Activated T-cell treated with anti-CD3 and anti-CD28 coated beads, Interleukin-2, amount 50 U/mL, for 1 hour (primary cell): Measurements from ENCODE around the gene ZNF778.

Experiments used
- DNase-seq: peaks from one replicate; pipeline ENCODE4 v3.0.0-alpha.2; 2020

Gene ZNF778

DNA sequence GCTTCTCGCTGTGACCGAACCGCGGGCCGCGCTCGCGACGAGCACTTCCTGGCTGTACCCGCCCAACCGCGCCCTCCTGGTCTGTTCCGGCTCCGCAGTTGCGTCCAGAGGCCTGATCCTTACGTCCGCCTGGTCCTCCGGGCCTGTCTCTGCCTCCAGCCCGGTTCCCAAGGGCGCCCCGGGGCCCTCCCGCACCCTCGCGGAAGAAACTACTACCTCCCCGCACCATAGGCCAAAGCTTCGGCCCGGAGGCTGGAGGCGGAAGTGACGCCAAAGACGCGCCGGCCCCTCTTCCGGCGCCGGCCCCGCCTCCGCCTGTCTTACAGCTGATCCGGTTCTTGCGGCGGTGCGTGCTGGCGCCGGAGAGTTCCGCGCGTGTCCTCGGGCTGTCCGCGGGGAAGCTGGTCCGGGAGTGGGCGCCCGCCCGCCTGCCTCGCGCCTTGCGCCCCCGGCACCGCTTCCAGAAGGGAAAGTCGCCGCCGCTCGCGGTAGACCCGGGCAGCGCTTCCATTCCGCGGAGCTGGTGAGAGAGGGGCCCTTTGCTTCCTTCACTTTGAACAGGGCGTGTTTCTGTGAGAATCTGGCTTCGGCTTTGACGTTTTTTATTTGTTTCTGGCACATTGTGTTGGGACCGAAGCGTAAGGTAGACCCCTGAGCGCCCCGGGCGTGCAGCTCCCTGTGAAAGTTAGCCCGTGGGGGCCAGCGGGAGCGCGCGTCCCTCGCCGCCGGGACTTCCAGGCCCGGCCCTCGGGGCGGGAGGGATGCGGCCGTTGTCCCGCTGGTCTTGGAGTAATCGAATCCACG, at the start of gene ZNF778:
Gene ZNF778 (plus strand): TSS at position 316 of the 804 bp plus-strand sequence. CDS start 3,425 bp downstream, outside the sequence.
- DNase-seq: peak; percentile 82

DNA sequence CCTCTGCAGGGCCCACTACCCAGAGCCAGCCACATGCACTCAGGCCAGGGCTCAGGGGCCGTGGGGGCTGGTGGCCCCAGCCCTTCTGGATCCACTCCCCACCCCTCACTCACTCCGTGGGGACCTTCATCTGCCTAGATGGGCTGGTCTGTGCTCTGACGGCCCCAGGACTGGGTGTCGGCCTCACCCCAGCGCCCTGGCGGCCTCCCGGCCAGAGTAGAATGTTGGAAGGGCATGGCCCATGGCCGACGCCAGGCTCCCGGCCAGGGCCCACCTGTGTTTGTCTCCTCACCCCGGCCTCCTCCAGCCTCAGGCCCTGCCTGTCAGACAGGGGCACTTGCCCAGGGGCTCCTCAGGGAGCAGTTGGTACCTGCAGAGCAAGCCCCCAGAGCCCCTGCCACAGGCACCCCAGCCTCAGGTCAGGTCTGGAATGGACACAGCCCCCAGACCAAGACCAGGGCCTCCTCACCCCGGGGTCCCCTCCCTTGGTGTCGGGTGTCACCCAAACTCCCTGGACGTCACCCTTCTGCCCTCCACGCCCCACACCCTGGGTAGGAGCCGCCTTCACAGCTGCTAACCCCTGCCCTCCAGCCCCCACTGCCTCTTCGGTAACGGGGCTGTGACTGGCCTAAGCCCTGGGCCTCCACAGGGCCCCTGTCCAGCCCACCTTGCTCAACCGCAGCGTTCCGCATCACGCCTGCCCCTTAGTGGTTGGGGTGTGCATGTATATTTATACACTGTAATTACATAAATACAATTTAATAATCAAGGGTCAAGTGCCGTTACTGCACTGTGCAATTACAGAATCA, 48.9 kb upstream of the ZNF778 start:
- no peak for DNase-seq

GRCh38 chr16:89169778-89170177, 47.7 kb upstream of the ZNF778 start:
- DNase-seq: no peak

- peak; percentile 41 for DNase-seq
These were observed 46.9 kb upstream of the ZNF778 start for GRCh38 chr16:89170346-89171215.

- peak; percentile 96 for DNase-seq
These were observed 46.0 kb upstream of the ZNF778 start, which contains the start of gene CDH15 for GRCh38 chr16:89171216-89172170. CDH15 (plus strand) TSS chr16:89171748; CDS start chr16:89171832, 84 bp downstream.

GRCh38 chr16:89172171-89172527, 45.4 kb upstream of the ZNF778 start:
- DNase-seq: no peak

GRCh38 chr16:89172528-89173173, 44.9 kb upstream of the ZNF778 start:
- no peak for DNase-seq

DNA sequence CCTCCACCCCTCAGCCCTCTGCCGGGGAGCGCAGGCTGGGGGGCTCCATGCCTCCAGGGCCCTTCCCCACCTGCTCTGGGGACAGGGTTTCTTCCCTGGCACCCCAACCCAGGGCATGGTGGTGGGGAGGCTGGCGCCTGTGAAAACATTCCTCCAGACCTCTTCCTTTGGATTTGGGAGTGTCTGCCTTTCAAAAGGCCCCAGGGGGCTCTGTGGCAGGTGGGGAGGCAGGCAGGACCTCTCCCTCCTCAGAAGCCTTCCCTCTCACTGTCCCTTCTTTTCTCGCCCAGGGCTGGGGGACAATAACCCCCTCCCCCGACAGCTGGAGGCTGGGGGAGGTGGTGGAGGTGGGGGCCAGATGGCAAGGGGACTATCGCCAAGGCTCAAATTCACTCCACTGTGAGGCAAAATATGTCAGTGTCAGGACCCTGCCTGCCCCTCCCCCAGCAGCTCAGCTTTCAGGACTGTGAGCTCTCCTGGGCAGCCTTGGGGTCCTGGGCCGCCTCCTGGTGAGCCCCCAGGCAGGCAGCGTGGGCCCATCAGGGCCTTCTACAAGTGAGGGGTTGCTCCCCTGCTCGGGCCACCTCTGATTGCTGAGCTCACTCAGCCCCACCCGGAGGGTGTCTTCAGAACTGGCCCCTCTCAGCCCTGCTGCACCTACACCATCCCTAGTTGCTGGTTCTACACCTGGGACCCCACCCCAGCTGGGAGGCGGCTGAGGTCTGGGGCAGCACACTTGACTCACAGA, 44.2 kb upstream of the ZNF778 start:
- DNase-seq: no peak

DNA sequence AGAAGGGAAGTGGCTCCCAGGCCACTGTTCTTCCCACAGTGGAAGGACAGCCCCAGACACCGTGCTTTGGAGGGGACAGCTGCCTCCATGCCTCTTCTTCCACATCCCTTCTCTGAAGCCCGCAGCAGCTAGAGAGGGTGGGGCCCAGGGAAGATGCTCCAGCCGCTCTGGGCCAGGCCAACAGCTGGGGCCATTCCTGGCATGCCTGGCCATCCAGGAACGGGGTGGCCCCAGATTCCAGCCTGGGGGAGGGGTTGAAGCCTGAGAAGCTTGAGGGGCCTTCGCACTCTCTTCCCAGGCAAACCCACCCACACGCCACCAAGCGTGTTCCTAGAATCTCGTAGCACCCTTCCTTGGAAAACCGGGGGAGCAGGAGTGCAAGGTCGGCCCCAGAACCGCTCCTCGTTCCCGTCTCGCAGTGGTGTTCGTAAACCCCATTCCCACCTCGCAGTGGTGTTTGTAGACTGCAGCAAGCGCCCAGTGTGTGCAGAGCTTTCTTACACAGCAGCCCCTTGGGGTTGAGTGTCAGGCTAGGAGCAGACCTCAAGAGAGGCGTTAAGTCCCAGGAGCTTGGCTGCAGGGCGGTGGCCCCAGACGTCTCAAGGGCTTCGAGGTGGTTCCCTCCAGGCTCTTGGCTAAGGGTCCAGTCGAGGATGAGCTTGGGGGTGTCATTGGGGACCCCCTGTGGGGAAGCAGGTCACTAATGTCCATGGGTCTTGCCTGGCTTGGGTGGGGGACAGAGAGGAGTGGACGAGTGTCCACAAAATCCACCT, 43.3 kb upstream of the ZNF778 start:
- no peak for DNase-seq

DNA sequence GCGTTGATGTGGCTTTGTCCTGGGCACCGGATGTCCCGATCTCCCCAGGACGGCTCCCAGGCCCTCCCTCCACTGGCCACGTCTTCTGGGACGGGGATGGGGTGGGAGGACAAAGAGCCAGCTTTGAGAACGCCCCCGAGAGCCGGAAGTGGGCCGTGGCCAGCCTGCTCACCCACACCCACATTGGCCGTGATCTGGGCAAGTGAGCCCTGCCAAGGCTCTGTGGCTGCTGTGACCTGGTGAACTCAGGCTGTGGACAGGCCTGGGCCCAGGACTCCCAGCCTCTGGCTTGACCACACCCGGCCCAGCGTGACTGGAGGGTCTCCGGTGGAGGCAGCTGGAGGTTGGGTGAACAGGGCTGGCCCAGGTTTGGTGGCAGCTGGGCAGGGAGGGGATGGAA, 42.6 kb upstream of the ZNF778 start:
- no peak for DNase-seq

GRCh38 chr16:89175280-89176146, 42.0 kb upstream of the ZNF778 start:
- no peak for DNase-seq

DNA sequence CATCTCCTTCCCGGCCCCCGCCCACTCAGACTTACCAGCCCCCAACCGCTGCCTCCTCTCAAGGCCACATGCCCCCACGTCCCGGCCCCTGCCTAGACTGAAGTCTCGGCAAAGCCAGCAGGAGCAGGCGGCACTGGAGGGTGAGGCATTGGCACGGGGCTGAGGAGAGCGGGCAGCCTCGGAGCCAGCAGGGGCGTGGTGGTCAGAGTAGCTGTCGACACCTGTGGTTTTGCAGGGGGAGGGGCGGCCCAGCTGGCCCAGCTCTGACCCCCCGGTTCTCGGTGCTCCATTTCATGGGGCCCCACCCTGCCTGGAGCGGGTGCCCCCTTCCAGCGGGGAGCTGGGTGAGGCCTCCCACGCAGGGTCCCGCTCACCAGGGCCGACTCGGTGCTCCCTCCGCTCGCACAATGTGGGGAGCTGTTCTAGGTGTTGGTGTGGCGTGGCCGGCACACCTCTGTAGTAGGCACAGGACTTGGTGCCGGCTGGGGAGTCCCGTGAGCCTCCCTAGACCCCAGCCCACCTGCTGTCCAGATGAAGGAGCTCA, 41.3 kb upstream of the ZNF778 start:
- no peak for DNase-seq

DNA sequence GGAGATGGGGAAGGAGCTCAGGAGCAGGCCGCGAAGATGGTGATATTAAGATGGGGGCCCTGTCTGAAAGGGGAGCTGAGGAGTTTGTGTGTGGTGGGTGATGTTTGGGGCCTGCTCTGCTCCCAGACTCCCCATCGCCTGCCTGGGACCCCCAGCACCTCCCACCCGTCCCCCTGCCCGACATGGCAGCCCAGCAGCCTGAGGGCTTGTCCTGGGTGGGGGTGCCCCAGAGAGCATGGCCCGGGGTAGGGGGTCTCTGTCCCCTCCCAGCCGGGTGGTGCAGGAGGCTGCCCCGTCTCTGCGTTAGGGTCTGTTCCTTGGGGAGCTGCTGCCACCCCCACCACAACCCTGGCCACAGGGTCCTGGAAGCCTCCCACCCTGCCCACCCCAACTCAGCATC, 40.8 kb upstream of the ZNF778 start:
- no peak for DNase-seq

- no peak for DNase-seq
These were observed 40.0 kb upstream of the ZNF778 start for GRCh38 chr16:89177501-89177900.

- DNase-seq: no peak
These were observed 38.9 kb upstream of the ZNF778 start for GRCh38 chr16:89178453-89179147.

DNA sequence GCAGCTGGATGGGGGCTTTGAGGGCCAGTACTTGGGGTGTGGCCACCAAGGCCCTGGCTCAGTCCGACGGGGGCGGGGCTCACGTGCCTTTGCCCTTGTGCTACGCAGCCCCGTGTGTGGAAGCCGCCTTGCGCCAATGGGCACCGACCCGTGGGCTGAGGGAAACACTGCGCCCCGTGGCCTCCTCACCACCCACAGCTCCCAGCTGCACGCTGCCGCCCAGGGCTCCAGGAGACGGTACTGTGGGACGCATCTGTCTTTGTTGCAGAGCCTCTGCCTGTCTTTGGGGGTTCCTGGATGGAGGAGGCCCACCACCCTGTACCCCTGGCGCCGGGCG, 38.4 kb upstream of the ZNF778 start:
- DNase-seq: no peak

GRCh38 chr16:89179656-89180315, 37.7 kb upstream of the ZNF778 start:
- no peak for DNase-seq
